GM21390 (cell line): ENCODE results near the gene SLC25A13.

Experiments used
- ATAC-seq: cut with Tn5 transposase; IDR thresholded peaks from one replicate; pipeline ENCODE4 v1.9.1; 2021; ENCODE audit not compliant: unreplicated experiment

SLC25A13 gene

GRCh38 chr7:96244244-96244991, 77.5 kb downstream of the SLC25A13 start:
- no peak for ATAC-seq

- no peak for ATAC-seq
Observed at GRCh38 chr7:96243241-96243640, 78.7 kb downstream of the SLC25A13 start.

GRCh38 chr7:96241855-96242254, 80.0 kb downstream of the SLC25A13 start:
- no peak for ATAC-seq

GRCh38 chr7:96238976-96239766, 82.7 kb downstream of the SLC25A13 start:
- ATAC-seq = no peak

- no peak for ATAC-seq
Observed at GRCh38 chr7:96238474-96238873, 83.4 kb downstream of the SLC25A13 start.

GRCh38 chr7:96237040-96237439, 84.9 kb downstream of the SLC25A13 start:
- ATAC-seq = no peak

GRCh38 chr7:96236198-96237039, 85.5 kb downstream of the SLC25A13 start:
- no peak for ATAC-seq

GRCh38 chr7:96235281-96235680, 86.6 kb downstream of the SLC25A13 start:
- no peak for ATAC-seq

- no peak for ATAC-seq
Observed at GRCh38 chr7:96233528-96234154, 88.3 kb downstream of the SLC25A13 start.

- ATAC-seq = no peak
Observed at GRCh38 chr7:96233084-96233483, 88.8 kb downstream of the SLC25A13 start.

GRCh38 chr7:96228760-96229159, 93.1 kb downstream of the SLC25A13 start:
- ATAC-seq = no peak

GRCh38 chr7:96225251-96225650, 96.6 kb downstream of the SLC25A13 start:
- no peak for ATAC-seq

- ATAC-seq = peak; percentile 57
Observed at GRCh38 chr7:96224685-96225084, 97.2 kb downstream of the SLC25A13 start.

GRCh38 chr7:96224073-96224472, 97.8 kb downstream of the SLC25A13 start:
- ATAC-seq = no peak

GRCh38 chr7:96221888-96222287, 100.0 kb downstream of the SLC25A13 start:
- no peak for ATAC-seq

- ATAC-seq = no peak
Observed at GRCh38 chr7:96219378-96220130, 102.3 kb downstream of the SLC25A13 start.

- no peak for ATAC-seq
Observed at GRCh38 chr7:96218664-96219243, 103.1 kb downstream of the SLC25A13 start.

GRCh38 chr7:96217147-96217546, 104.8 kb downstream of the SLC25A13 start:
- ATAC-seq = no peak

- ATAC-seq = no peak
Observed at GRCh38 chr7:96216373-96216772, 105.5 kb downstream of the SLC25A13 start.

- ATAC-seq = no peak
Observed at GRCh38 chr7:96212474-96212873, 109.4 kb downstream of the SLC25A13 start.
